PC-3 (cell line): ENCODE data around the gene NR1I3. TPM values are rescaled to one million over a fixed set of nuclear protein-coding genes. Genes with fewer than 3 reads are reported as not detected.
A peak's percentile ranks its signal among the peaks of the same experiment; 100 is the strongest.

Experiments
- ATAC-seq: fragments of 200-7000 bp; cut with Tn5 transposase; 2 replicates; pipeline ENCODE4 v1.9.1; 2020; ENCODE audit warnings: mild to moderate bottlenecking, moderate library complexity
- BruUV-seq: library from RNA; stranded (reverse); fragments of 400-500 nt; replicated peaks from 2 replicates; lab custom pipeline; 2021; lab: Mats Ljungman, UMichigan
- CTCF ChIA-PET: fragments of 300-600 bp; sonication (Branson Sonifier 250); formaldehyde crosslinking; loops from one replicate; lab custom pipeline; 2022; ENCODE audit warnings: antibody characterized with exemption; lab: Charles Lee
- POLR2A ChIA-PET: fragments of 300-600 bp; sonication (Branson Sonifier 250); formaldehyde crosslinking; loops from one replicate; lab custom pipeline; 2022; ENCODE audit warnings: antibody characterized with exemption; ENCODE audit not compliant: unreplicated experiment; lab: Charles Lee
- DNase-seq: peaks from one replicate; pipeline ENCODE4 v3.0.0-alpha.2; 2015
- H2AFZ ChIP-seq: fragments of 300-600 bp; sonication (generic); 2 replicates; pipeline ENCODE4 v1.6.0; 2016; ENCODE audit warnings: antibody characterized with exemption, low read length
- H3F3A ChIP-seq: fragments of 300-600 bp; sonication (generic); one replicate; pipeline ENCODE4 v1.6.0; 2017; ENCODE audit warnings: antibody characterized with exemption, low read length, control low read depth, mild to moderate bottlenecking; ENCODE audit not compliant: unreplicated experiment
- H3K27ac ChIP-seq: fragments of 300-600 bp; sonication (generic); 2 replicates; pipeline ENCODE4 v1.5.1; 2016; ENCODE audit warnings: mild to moderate bottlenecking, low read length
- H3K27me3 ChIP-seq: fragments of 300-600 bp; sonication (generic); 2 replicates; pipeline ENCODE4 v1.6.1; 2016; ENCODE audit warnings: low read length, mixed read lengths
- H3K36me3 ChIP-seq: fragments of 300-600 bp; sonication (generic); 2 replicates; pipeline ENCODE4 v1.6.1; 2016; ENCODE audit warnings: low read depth, mixed run types, low read length, mixed read lengths
- H3K4me1 ChIP-seq: fragments of 300-600 bp; sonication (generic); 2 replicates; pipeline ENCODE4 v1.5.1; 2016; ENCODE audit warnings: low read length; ENCODE audit not compliant: insufficient read depth
- H3K4me2 ChIP-seq: fragments of 300-600 bp; sonication (generic); 2 replicates; pipeline ENCODE4 v1.6.0; 2016; ENCODE audit warnings: low read length
- H3K4me3 ChIP-seq: fragments of 300-600 bp; sonication (generic); 2 replicates; pipeline ENCODE4 v1.5.1; 2016; ENCODE audit warnings: mild to moderate bottlenecking, low read length, mixed read lengths
- H3K79me2 ChIP-seq: fragments of 300-600 bp; sonication (generic); 2 replicates; pipeline ENCODE4 v1.6.1; 2017; ENCODE audit warnings: low read length, mixed read lengths
- H3K9ac ChIP-seq: fragments of 300-600 bp; sonication (generic); 2 replicates; pipeline ENCODE4 v1.6.0; 2016; ENCODE audit warnings: mild to moderate bottlenecking, low read length
- H3K9me2 ChIP-seq: fragments of 300-600 bp; sonication (generic); replicated peaks from 2 replicates; pipeline ENCODE4 v1.6.1; 2016; ENCODE audit warnings: mixed run types, low read length, mixed read lengths
- H3K9me3 ChIP-seq: fragments of 300-600 bp; sonication (generic); 2 replicates; pipeline ENCODE4 v1.6.1; 2016; ENCODE audit warnings: low read length, mixed read lengths
- H4K20me1 ChIP-seq: fragments of 300-600 bp; sonication (generic); 2 replicates; pipeline ENCODE4 v1.6.1; 2016; ENCODE audit warnings: low read length, mixed read lengths
- CTCF ChIP-seq: fragments of 300-600 bp; sonication (generic); conservative IDR thresholded peaks from 2 replicates; pipeline ENCODE4 v1.5.1; 2017; ENCODE audit warnings: antibody characterized with exemption, low read depth, mild to moderate bottlenecking, low read length
- EZH2 ChIP-seq: fragments of 300-600 bp; sonication (generic); IDR thresholded peaks from one replicate; pipeline ENCODE4 v1.6.1; 2017; ENCODE audit warnings: antibody characterized with exemption, mild to moderate bottlenecking, low read length; ENCODE audit not compliant: unreplicated experiment
- EZH2phosphoT487 ChIP-seq: fragments of 300-600 bp; sonication (generic); IDR thresholded peaks from 2 replicates; pipeline ENCODE4 v1.6.1; 2018; ENCODE audit warnings: mild to moderate bottlenecking, antibody characterized with exemption, low read length, borderline replicate concordance
- intact Hi-C: fragments of 100-400 bp; cut with micrococcal nuclease; formaldehyde crosslinking; loops from 2 replicates; pipeline ENCODE4 v1.9.0; 2023
- total RNA-seq: library from RNA; depleted of rRNA; stranded (reverse); fragments of >200 nt; gene quantifications from 2 replicates; pipeline ENCODE4 v1.2.3, GENCODE V29; 2014

The NR1I3 gene
- total RNA-seq, 1 experiment from 2014 or later, result not detected

GRCh38 chr1:161261261-161262235 lies 23.5 kb upstream of the NR1I3 start:
- Histone ChIP-seq H3K9me3 (peaks cover 6% of the 10 kb centered on the region; the same call in 1 of the 2 replicates), H3K4me2 (peak overlapping the region; percentile 10; the same call in 1 of the 2 replicates), H3K9ac (no peak overlapping the region), H3K4me1 (no peaks in the 10 kb centered on the region; the same call in 1 of the 2 replicates), H3F3A (no peaks in the 10 kb centered on the region), H3K27ac (no peak overlapping the region), H3K79me2 (no peaks in the 10 kb centered on the region), H2AFZ (no peak overlapping the region), H3K9me2 (no peaks in the 10 kb centered on the region), H3K4me3 (no peak overlapping the region), H4K20me1 (no peaks in the 10 kb centered on the region), H3K36me3 (no peaks in the 10 kb centered on the region), H3K27me3 (peaks cover 27% of the 10 kb centered on the region)
- ChIA-PET CTCF (no interaction called here), POLR2A (interaction anchor here (0.6 kb wide), 1 partner anchor 52 kb away, joined by 3 read pairs; no protein-coding TSS in a partner anchor)
- peak; percentile 9; the same call in 1 of the 2 replicates for ATAC-seq
- intact Hi-C loops, result no loop called here
- DNase-seq, result peak; percentile 24
- no peak for TF ChIP-seq CTCF
- no peak for TF ChIP-seq EZH2phosphoT487
- TF ChIP-seq EZH2, result no peak
- BruUV-seq, result no TSS peak

- Histone ChIP-seq H3K9me2 (no peaks in the 10 kb centered on the region), H3K27ac (no peak overlapping the region), H3K4me1 (no peaks in the 10 kb centered on the region), H3K9me3 (peaks cover 6% of the 10 kb centered on the region; the same call in 1 of the 2 replicates), H3K4me3 (no peak overlapping the region), H3K9ac (no peak overlapping the region), H3K27me3 (peaks cover 27% of the 10 kb centered on the region), H3K79me2 (no peaks in the 10 kb centered on the region), H4K20me1 (no peaks in the 10 kb centered on the region), H3K4me2 (peak overlapping the region; percentile 10; the same call in 1 of the 2 replicates), H3K36me3 (no peaks in the 10 kb centered on the region), H2AFZ (no peak overlapping the region), H3F3A (no peaks in the 10 kb centered on the region)
- no TSS peak for BruUV-seq
- intact Hi-C loops, result no loop called here
- DNase-seq (no peak), ATAC-seq (peak; percentile 44)
- CTCF ChIA-PET, result no interaction called here
- POLR2A ChIA-PET, result no interaction called here
- TF ChIP-seq CTCF (no peak), EZH2phosphoT487 (no peak), EZH2 (no peak)
These were observed 22.6 kb upstream of the NR1I3 start for GRCh38 chr1:161260376-161261260.
